Activated naive CD4-positive, alpha-beta T cell treated with anti-CD3 and anti-CD28 coated beads, Interleukin-2, amount 10 ng/mL, durations not matched to agents 5 hours and 36 hours (primary cell): ENCODE data around the gene DGAT2L6. TPM values are rescaled to one million over a fixed set of nuclear protein-coding genes. Genes with fewer than 3 reads are reported as not detected.

Experiments used
- total RNA-seq, 2 experiments: library from RNA; stranded (reverse); gene quantifications; one replicate each; pipeline ENCODE4 v1.2.3, GENCODE V29; 2021

The DGAT2L6 gene
- not detected for total RNA-seq

GRCh38 chrX:70176938-70177533 is at the start of gene DGAT2L6:
DGAT2L6 (plus strand) TSS chrX:70177483; CDS start chrX:70177583, 100 bp downstream.

GRCh38 chrX:70133303-70134115 is 43.8 kb upstream of the DGAT2L6 start, which contains the start of gene IGBP1:
IGBP1 (plus strand) TSS chrX:70133447; CDS start chrX:70133948, 501 bp downstream.

GRCh38 chrX:70234355-70234754 is 57.1 kb downstream of the DGAT2L6 start, which contains the start of gene AWAT1:
AWAT1 (plus strand) TSS chrX:70234655; CDS start chrX:70234696, 41 bp downstream.

Other genes with a start within 250 kb of the DGAT2L6 start
- gene AWAT2, start 127.5 kb upstream of the DGAT2L6 start, total RNA-seq = not detected
- gene OTUD6A, start 115.0 kb upstream of the DGAT2L6 start, total RNA-seq = not detected
- gene IGBP1, start 44.0 kb upstream of the DGAT2L6 start, total RNA-seq = 10 to 100 TPM; 79.7 to 85.8 TPM
- not detected for gene AWAT1, start 57.2 kb downstream of the DGAT2L6 start, total RNA-seq
- under 1 TPM; 0.14 to 0.28 TPM for gene P2RY4, start 82.7 kb downstream of the DGAT2L6 start, total RNA-seq
- gene ARR3, start 90.9 kb downstream of the DGAT2L6 start, total RNA-seq = not detected
- gene RAB41, start 104.7 kb downstream of the DGAT2L6 start, total RNA-seq = not detected
- 10 to 100 TPM; 33.1 to 33.3 TPM for gene PDZD11, start 112.4 kb downstream of the DGAT2L6 start, total RNA-seq
- gene KIF4A, start 112.6 kb downstream of the DGAT2L6 start, total RNA-seq = 10 to 100 TPM; 28.0 to 28.8 TPM
- gene GDPD2, start 245.8 kb downstream of the DGAT2L6 start, total RNA-seq = under 1 TPM; 0.12 to 0.33 TPM